Stimulated activated CD4-positive, alpha-beta T cell treated with anti-CD3 and anti-CD28 coated beads, Interleukin-1b, Interleukin-23, amount 100 ng/mL, for 48 hours (primary cell): ENCODE measurements around the gene COPS7A.
A peak's percentile ranks its signal among the peaks of the same experiment; 100 is the strongest.

ENCODE experiments used
- DNase-seq: peaks from one replicate; pipeline ENCODE4 v3.0.0-alpha.2; 2020

The COPS7A gene

GRCh38 chr12:6771091-6771495 lies 47.2 kb downstream of the COPS7A start:
- no peak for DNase-seq

- DNase-seq = no peak
These were observed 47.9 kb downstream of the COPS7A start for GRCh38 chr12:6771509-6772330.

GRCh38 chr12:6772331-6772695 lies 48.5 kb downstream of the COPS7A start, which contains the start of gene LAG3:
LAG3 (plus strand) TSS chr12:6772520; CDS start chr12:6772853, 333 bp downstream.
- DNase-seq = peak; percentile 66

- no peak for DNase-seq
These were observed 49.1 kb downstream of the COPS7A start for GRCh38 chr12:6772726-6773589.

- DNase-seq = no peak
These were observed 49.9 kb downstream of the COPS7A start for GRCh38 chr12:6773590-6774351.

- DNase-seq = no peak
These were observed 50.7 kb downstream of the COPS7A start for GRCh38 chr12:6774499-6775062.

GRCh38 chr12:6775185-6776174 lies 51.6 kb downstream of the COPS7A start:
- no peak for DNase-seq

GRCh38 chr12:6777386-6777785 lies 53.5 kb downstream of the COPS7A start:
- DNase-seq = no peak

GRCh38 chr12:6778217-6778573 lies 54.3 kb downstream of the COPS7A start:
- no peak for DNase-seq

GRCh38 chr12:6778574-6779550 lies 55.0 kb downstream of the COPS7A start:
- peak; percentile 88 for DNase-seq

- DNase-seq = no peak
These were observed 56.0 kb downstream of the COPS7A start for GRCh38 chr12:6779708-6780432.

- no peak for DNase-seq
These were observed 56.7 kb downstream of the COPS7A start for GRCh38 chr12:6780573-6780972.
